ENCODE data around the gene CHD9.
A peak's percentile ranks its signal among the peaks of the same experiment; 100 is the strongest.

The CHD9 gene

GRCh38 chr16:53372992-53373871 lies 318.4 kb downstream of the CHD9 start:
- peak; percentile 57 to 65 for DNase-seq (ENCODE audit: low read depth in 2 of 2)

DNA sequence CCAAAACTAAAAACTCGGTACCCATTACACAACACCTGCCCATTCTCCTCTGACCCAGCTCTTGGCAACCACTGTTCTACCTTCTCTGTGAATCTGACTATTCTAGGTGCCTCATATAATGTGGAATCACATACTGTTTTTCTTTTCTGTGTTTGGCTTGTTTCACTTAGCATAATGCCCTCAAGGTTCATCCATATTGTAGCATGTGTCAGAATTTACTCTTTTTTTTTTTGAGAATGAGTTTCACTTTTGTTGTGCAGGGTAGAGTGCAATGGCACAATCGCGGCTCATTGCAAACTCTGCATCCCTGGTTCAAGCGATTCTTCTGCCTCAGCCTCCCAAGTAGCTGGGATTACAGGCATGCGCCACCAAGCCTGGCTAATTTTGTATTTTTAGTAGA lies 320.0 kb downstream of the CHD9 start:
- no peak for DNase-seq (ENCODE audit: low read depth in 2 of 2)

- no peak for DNase-seq (ENCODE audit: low read depth in 2 of 2)
Measured at GRCh38 chr16:53378138-53378537, 323.3 kb downstream of the CHD9 start.
